GM23338 (cell line): Measurements from ENCODE around the gene FILIP1. TPM values are rescaled to one million over a fixed set of nuclear protein-coding genes. Genes with fewer than 3 reads are reported as not detected.
"Not testable (repeated sequence)": the region's sequence is repeated elsewhere in the genome, so short reads cannot be mapped to it uniquely, and the experiment has no call there.

Source experiments
- ATAC-seq: fragments of 200-7000 bp; cut with Tn5 transposase; 3 replicates; pipeline ENCODE4 v1.9.1; 2020
- DNase-seq: peaks from one replicate; pipeline ENCODE4 v3.0.0-alpha.2; 2015; ENCODE audit warnings: low spot score
- H2AFZ ChIP-seq: fragments of 200-600 bp; sonication (generic); 2 replicates; pipeline ENCODE4 v1.8.0; 2016; ENCODE audit warnings: antibody characterized with exemption, mild to moderate bottlenecking, moderate library complexity
- H3F3A ChIP-seq: fragments of 200-600 bp; sonication (generic); replicated peaks from 2 replicates; pipeline ENCODE4 v1.8.0; 2017; ENCODE audit warnings: antibody characterized with exemption, mixed run types, low read depth
- H3K27ac ChIP-seq: fragments of 200-600 bp; sonication (generic); 2 replicates; pipeline ENCODE4 v1.6.1; 2016; ENCODE audit warnings: low read depth
- H3K27me3 ChIP-seq: fragments of 200-600 bp; sonication (generic); 2 replicates; pipeline ENCODE4 v1.8.0; 2016; ENCODE audit warnings: mild to moderate bottlenecking, mixed run types, moderate library complexity; ENCODE audit not compliant: insufficient read depth
- H3K36me3 ChIP-seq: fragments of 200-600 bp; sonication (generic); 2 replicates; pipeline ENCODE4 v1.8.0; 2016; ENCODE audit warnings: mild to moderate bottlenecking; ENCODE audit not compliant: insufficient read depth
- H3K4me1 ChIP-seq: fragments of 200-600 bp; sonication (generic); 2 replicates; pipeline ENCODE4 v1.8.0; 2016; ENCODE audit warnings: mild to moderate bottlenecking, moderate library complexity; ENCODE audit not compliant: insufficient read depth
- H3K4me2 ChIP-seq: fragments of 200-600 bp; sonication (generic); 2 replicates; pipeline ENCODE4 v1.7.1; 2017; ENCODE audit warnings: mixed run types
- H3K4me3 ChIP-seq: fragments of 200-600 bp; sonication (generic); 2 replicates; pipeline ENCODE4 v1.6.1; 2016; ENCODE audit warnings: mixed run types
- H3K79me2 ChIP-seq: fragments of 200-600 bp; sonication (generic); replicated peaks from 2 replicates; pipeline ENCODE4 v1.8.0; 2017; ENCODE audit warnings: mild to moderate bottlenecking; ENCODE audit not compliant: insufficient read depth
- H3K9me2 ChIP-seq: fragments of 200-600 bp; sonication (generic); 2 replicates; pipeline ENCODE4 v1.8.0; 2017; ENCODE audit not compliant: insufficient read depth
- H4K20me1 ChIP-seq: fragments of 200-600 bp; sonication (generic); replicated peaks from 2 replicates; pipeline ENCODE4 v1.8.0; 2017; ENCODE audit warnings: mild to moderate bottlenecking; ENCODE audit not compliant: insufficient read depth
- H3K27ac Mint-ChIP-seq: 2 replicates; pipeline ENCODE4 v1.8.0; 2020; ENCODE audit warnings: inconsistent platforms, mild to moderate bottlenecking, moderate library complexity, mixed read lengths
- H3K27me3 Mint-ChIP-seq: 3 replicates; pipeline ENCODE4 v1.8.0; 2022; ENCODE audit warnings: low read depth, mild to moderate bottlenecking, moderate library complexity, mixed read lengths, inconsistent platforms; ENCODE audit not compliant: insufficient read depth, poor library complexity
- H3K36me3 Mint-ChIP-seq: 3 replicates; pipeline ENCODE4 v1.8.0; 2021; ENCODE audit warnings: low read depth, mild to moderate bottlenecking, inconsistent platforms, moderate library complexity, mixed read lengths
- H3K4me1 Mint-ChIP-seq: 3 replicates; pipeline ENCODE4 v1.8.0; 2020; ENCODE audit warnings: mild to moderate bottlenecking, inconsistent platforms, mixed read lengths
- H3K4me3 Mint-ChIP-seq: 3 replicates; pipeline ENCODE4 v1.8.0; 2021; ENCODE audit warnings: moderate library complexity, mild to moderate bottlenecking, inconsistent platforms, mixed read lengths
- H3K9me3 Mint-ChIP-seq: 3 replicates; pipeline ENCODE4 v1.8.0; 2020; ENCODE audit warnings: moderate library complexity, mild to moderate bottlenecking, inconsistent platforms, mixed read lengths
- CREB1 ChIP-seq: fragments of 250-450 bp; sonication (Bioruptor Pico); IDR thresholded peaks from 2 replicates; pipeline ENCODE4 v1.5.0; 2020; ENCODE audit warnings: low read depth, mild to moderate bottlenecking, moderate library complexity
- EZH2phosphoT487 ChIP-seq: fragments of 200-600 bp; sonication (generic); IDR thresholded peaks from one replicate; pipeline ENCODE4 v1.8.1; 2018; ENCODE audit warnings: antibody characterized with exemption; ENCODE audit not compliant: unreplicated experiment
- STAT1 ChIP-seq: IDR thresholded peaks from one replicate; pipeline ENCODE4 v1.6.1; 2016; ENCODE audit warnings: antibody characterized with exemption; ENCODE audit not compliant: unreplicated experiment
- ZNF331 ChIP-seq: fragments of 250-450 bp; sonication (Bioruptor Pico); IDR thresholded peaks from 2 replicates; pipeline ENCODE4 v1.5.0; 2020; ENCODE audit warnings: low read depth, mild to moderate bottlenecking, moderate library complexity
- ZNF462 ChIP-seq: fragments of 250-450 bp; sonication (Bioruptor Pico); IDR thresholded peaks from 2 replicates; pipeline ENCODE4 v1.5.0; 2020; ENCODE audit warnings: mild to moderate bottlenecking, moderate library complexity
- polyA plus RNA-seq: library from polyadenylated mRNA; unstranded; fragments of >200 nt; fragmentation: Nextera tagmentation; extraction: Ambion mirVana; gene quantifications from 2 replicates; pipeline ENCODE4 v1.2.1, GENCODE V29; 2016
- total RNA-seq: library from RNA; depleted of rRNA; stranded (reverse); fragments of >200 nt; shearing (Covaris generic); gene quantifications from 2 replicates; pipeline ENCODE4 v1.2.3, GENCODE V29; 2014

Gene FILIP1
- total and polyA plus RNA-seq, 2 experiments from 2014 or later, result 3.7 to 6.4 TPM

DNA sequence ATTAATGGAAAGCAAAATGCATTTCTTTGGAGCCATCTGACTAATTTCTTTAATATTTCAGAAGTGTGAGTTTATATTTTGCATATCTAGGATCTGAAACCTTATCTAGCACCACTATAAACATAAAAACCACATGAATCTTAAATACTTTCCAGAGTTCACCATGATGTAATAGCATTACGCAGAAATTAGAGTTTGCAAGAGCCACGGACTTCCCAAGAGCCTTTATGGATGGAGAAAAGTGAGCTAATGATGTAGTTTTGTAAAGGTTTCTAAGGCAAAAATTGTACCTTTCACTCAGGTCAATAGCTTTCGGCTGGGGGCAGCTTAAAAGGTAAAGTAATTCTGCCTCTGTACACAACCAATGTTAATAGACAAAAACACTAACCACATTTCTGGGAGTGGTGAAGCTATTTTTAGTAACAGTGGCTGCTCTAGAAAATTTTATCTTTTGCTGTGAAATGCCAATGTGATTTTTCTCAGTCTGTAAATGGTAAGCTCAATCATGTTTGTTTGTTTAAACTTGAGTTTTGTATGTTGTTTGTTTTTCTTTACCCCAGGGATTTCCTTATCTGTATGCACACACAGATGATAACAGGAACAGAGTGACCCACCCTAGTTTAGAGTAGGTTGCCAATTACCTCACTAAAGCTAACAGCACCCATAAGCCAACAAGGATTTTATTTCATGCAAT is 80.5 kb downstream of the FILIP1 start (continued):
- TF ChIP-seq ZNF462, result no peak
- no peak for TF ChIP-seq ZNF331 (CRISPR knock-in tag)
- TF ChIP-seq EZH2phosphoT487, result no peak
- no peak for TF ChIP-seq STAT1
- no peak for TF ChIP-seq CREB1 (CRISPR knock-in tag)

DNA sequence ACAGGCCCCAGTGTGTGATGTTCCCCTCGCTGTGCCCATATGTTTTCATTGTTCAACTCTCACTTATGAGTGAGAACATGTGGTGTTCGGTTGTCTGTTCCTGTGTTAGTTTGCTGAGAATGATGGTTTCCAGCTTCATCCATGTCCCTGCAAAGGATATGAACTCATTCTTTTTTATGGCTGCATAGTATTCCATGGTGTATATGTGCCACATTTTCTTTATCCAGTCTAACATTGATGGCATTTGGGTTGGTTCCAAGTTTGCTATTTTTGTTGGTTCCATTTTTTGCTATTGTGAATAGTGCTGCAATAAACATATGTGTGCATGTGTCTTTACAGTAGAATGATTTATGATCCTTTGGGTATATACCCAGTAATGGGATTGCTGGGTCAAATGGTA is 83.0 kb downstream of the FILIP1 start:
- H3K36me3 Mint-ChIP-seq, result not testable (repeated sequence)

More for the DNA sequence above, 83.0 kb downstream of the FILIP1 start:
- not testable (repeated sequence) for H3F3A ChIP-seq, H3K9me2 ChIP-seq, H3K27me3 ChIP-seq, H4K20me1 ChIP-seq, DNase-seq, H3K4me1 Mint-ChIP-seq, H3K36me3 ChIP-seq, H3K4me3 ChIP-seq, H3K27ac Mint-ChIP-seq, H3K4me2 ChIP-seq, H3K4me1 ChIP-seq, ATAC-seq, H3K79me2 ChIP-seq, H3K27ac ChIP-seq, H3K4me3 Mint-ChIP-seq, H2AFZ ChIP-seq, H3K27me3 Mint-ChIP-seq
- H3K9me3 Mint-ChIP-seq, result peaks cover 13% of the 10 kb centered on the region
